B cell (primary cell): ENCODE data around the gene KCNJ14. TPM values are rescaled to one million over a fixed set of nuclear protein-coding genes. Genes with fewer than 3 reads are reported as not detected.
A peak's percentile ranks its signal among the peaks of the same experiment; 100 is the strongest.

ENCODE experiments used
- ATAC-seq: fragments of 200-7000 bp; cut with Tn5 transposase; one replicate; pipeline ENCODE4 v1.10.0; 2021; ENCODE audit warnings: low read depth, mild to moderate bottlenecking, moderate number of reproducible peaks, moderate library complexity
- CTCF ChIA-PET: fragments of 350-600 bp; sonication (Branson Sonifier 250); formaldehyde crosslinking; loops from one replicate; lab custom pipeline; 2021; ENCODE audit warnings: antibody characterized with exemption, inconsistent platforms; lab: Charles Lee
- POLR2A ChIA-PET: fragments of 350-600 bp; sonication (Branson Sonifier 250); formaldehyde crosslinking; loops from one replicate; lab custom pipeline; 2021; ENCODE audit warnings: antibody characterized with exemption; lab: Charles Lee
- DNase-seq: peaks from one replicate; pipeline ENCODE4 v3.0.0; 2013
- H2AFZ ChIP-seq: 2 replicates; pipeline ENCODE4 v1.6.1; 2012; ENCODE audit warnings: mild to moderate bottlenecking, low read depth, low read length; ENCODE audit not compliant: insufficient read depth, poor library complexity, severe bottlenecking
- H3K27ac ChIP-seq, 2 donors: 1 replicate in 1 of 2; 2 replicates in 1 of 2; pipeline ENCODE4 v1.5.1; 2012 to 2013; ENCODE audit warnings: low read length in 2 of 2, mild to moderate bottlenecking in 2 of 2, moderate library complexity in 1 of 2
- H3K27me3 ChIP-seq, 4 experiments: fragments of 200-600 bp in 1 of 4; sonication (generic) in 1 of 4; replicated peaks in 1 of 4; 1 replicate in 2 of 4; 2 replicates in 2 of 4; pipeline versions ENCODE4 v1.6.1 to v1.7.0; 2013 to 2016; ENCODE audit warnings: low read length in 3 of 4, mild to moderate bottlenecking in 2 of 4, mixed read lengths in 1 of 4, moderate library complexity in 1 of 4; ENCODE audit not compliant: insufficient read depth in 4 of 4, control insufficient read depth in 3 of 4; ENCODE audit errors: control extremely low read depth in 1 of 4
- H3K36me3 ChIP-seq, 2 experiments: replicated peaks in 1 of 2; 1 replicate in 1 of 2; 2 replicates in 1 of 2; pipeline versions ENCODE4 v1.6.1 to v1.7.1; 2013; ENCODE audit warnings: low read length in 1 of 2; ENCODE audit not compliant: insufficient read depth in 2 of 2, control insufficient read depth in 1 of 2; ENCODE audit errors: control extremely low read depth in 1 of 2, extremely low read depth in 1 of 2
- H3K4me1 ChIP-seq, 2 donors: fragments of 200-600 bp in 1 of 2; sonication (generic) in 1 of 2; 1 replicate in 1 of 2; 2 replicates in 1 of 2; pipeline versions ENCODE4 v1.5.1 to v1.6.1; 2013 to 2017; ENCODE audit warnings: low read length in 2 of 2; ENCODE audit not compliant: control insufficient read depth in 2 of 2, insufficient read depth in 2 of 2
- H3K4me2 ChIP-seq: replicated peaks from 2 replicates; pipeline ENCODE3; 2012; ENCODE audit warnings: mild to moderate bottlenecking, low read depth, low read length; ENCODE audit not compliant: poor library complexity, severe bottlenecking
- H3K4me3 ChIP-seq, 5 experiments: fragments of 200-600 bp in 1 of 5; sonication (generic) in 1 of 5; 1 replicate in 3 of 5; 2 replicates in 2 of 5; pipeline versions ENCODE4 v1.5.1 to v1.7.0; 2011 to 2016; ENCODE audit warnings: low read length in 4 of 5, mild to moderate bottlenecking in 4 of 5, low read depth in 2 of 5, control low read depth in 1 of 5, moderate library complexity in 1 of 5; ENCODE audit not compliant: insufficient read depth in 1 of 5; ENCODE audit errors: control extremely low read depth in 1 of 5, extremely low read depth in 1 of 5
- H3K79me2 ChIP-seq: fragments of 200-600 bp; sonication (generic); one replicate; pipeline ENCODE4 v1.6.0; 2016; ENCODE audit warnings: low read length; ENCODE audit not compliant: control insufficient read depth, insufficient read depth
- H3K9ac ChIP-seq: fragments of 200-600 bp; sonication (generic); 2 replicates; pipeline ENCODE4 v1.6.1; 2017; ENCODE audit warnings: mild to moderate bottlenecking, low read length, moderate library complexity
- H3K9me3 ChIP-seq, 3 donors: one replicate each; pipeline versions ENCODE4 v1.6.1 to v1.7.1; 2013; ENCODE audit warnings: low read length in 2 of 3; ENCODE audit not compliant: control insufficient read depth in 2 of 3, insufficient read depth in 1 of 3; ENCODE audit errors: control extremely low read depth in 1 of 3
- H4K20me1 ChIP-seq: 2 replicates; pipeline ENCODE4 v1.6.0; 2012; ENCODE audit warnings: mild to moderate bottlenecking, low read length; ENCODE audit not compliant: insufficient read depth, control insufficient read depth, poor library complexity, severe bottlenecking
- H3K27ac Mint-ChIP-seq: one replicate; pipeline ENCODE4 v1.8.0; 2021; ENCODE audit warnings: mixed read lengths
- H3K27me3 Mint-ChIP-seq: one replicate; pipeline ENCODE4 v1.8.0; 2021; ENCODE audit warnings: mixed read lengths
- H3K4me1 Mint-ChIP-seq: one replicate; pipeline ENCODE4 v1.8.0; 2021; ENCODE audit warnings: mixed read lengths
- H3K4me3 Mint-ChIP-seq: one replicate; pipeline ENCODE4 v1.8.0; 2021; ENCODE audit warnings: mixed read lengths
- H3K9me3 Mint-ChIP-seq: one replicate; pipeline ENCODE4 v1.8.0; 2022; ENCODE audit warnings: mixed read lengths; ENCODE audit not compliant: insufficient read depth
- EZH2 ChIP-seq: IDR thresholded peaks from 2 replicates; pipeline ENCODE4 v1.6.1; 2012; ENCODE audit warnings: borderline replicate concordance, low read depth, mild to moderate bottlenecking, moderate library complexity, low read length; ENCODE audit not compliant: insufficient read depth, poor library complexity, severe bottlenecking
- WGBS: methylation state at CpG from one replicate; pipeline ENCODE4 v1.1.5; 2013; ENCODE audit warnings: missing lambda C conversion rate; ENCODE audit not compliant: insufficient coverage; 5-methylcytosine and 5-hydroxymethylcytosine counted together
- intact Hi-C: fragments of 100-400 bp; cut with micrococcal nuclease; formaldehyde crosslinking; loops from one replicate; pipeline ENCODE4 v1.10.0; 2022
- polyA plus RNA-seq: library from polyadenylated mRNA; depleted of rRNA; stranded (reverse); fragments of >200 nt; gene quantifications from 2 replicates; pipeline ENCODE4 v1.2.3, GENCODE V29; 2012
- total RNA-seq, 2 donors: library from RNA; stranded (reverse); fragments of 120-200 nt in 1 of 2; gene quantifications; 1 replicate in 1 of 2; 2 replicates in 1 of 2; pipeline versions ENCODE4 v1.2.3 to v1.2.4, GENCODE V29; 2013 to 2022
- TF ChIP-seq, protein P1 (sequence below): fragments of 200-600 bp; IDR thresholded peaks from one replicate; pipeline ENCODE4 v1.8.0; 2022; ENCODE audit warnings: antibody characterized with exemption, mild to moderate bottlenecking

Gene KCNJ14
- total and polyA plus RNA-seq, 2 donors (not counting 1 experiment from before 2014, with no cell fraction given): 1.5 to 2.3 TPM

DNA sequence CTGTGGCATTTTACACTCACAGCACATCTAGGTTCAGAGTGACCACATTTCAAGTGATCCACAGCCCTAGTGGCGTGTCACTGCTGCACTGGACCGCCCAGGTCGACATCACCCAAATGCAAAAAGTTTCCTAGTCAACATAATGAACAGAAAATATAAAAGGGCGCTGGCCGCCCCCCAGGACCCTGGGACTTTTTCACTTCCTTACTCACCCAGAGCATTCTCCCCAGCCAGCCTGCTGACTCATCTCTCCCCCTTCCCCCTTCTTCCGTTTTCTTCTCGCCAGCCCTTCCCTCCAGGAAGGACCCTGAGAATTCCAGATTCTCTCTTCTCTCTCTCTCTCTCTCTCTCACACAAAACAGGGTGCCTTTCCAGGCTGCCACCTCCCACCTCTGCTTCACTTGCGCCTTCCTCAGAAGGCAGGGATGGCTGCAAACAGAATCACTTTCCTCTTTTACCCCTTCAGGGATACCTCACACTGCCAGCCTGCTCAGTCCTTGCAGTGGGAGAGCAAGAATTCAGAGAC lies 30.6 kb upstream of the KCNJ14 start:
- Histone ChIP-seq H3K27ac (no peak overlapping the region), H4K20me1 (no peaks in the 10 kb centered on the region), H3K27me3 (peaks cover 0 to 5% (median 0%) of the 10 kb centered on the region in 4 experiments), H3K9ac (no peak overlapping the region), H3K4me1 (peaks cover 3% of the 10 kb centered on the region in 2 donors), H3K4me3 (no peak overlapping the region), H3K9me3 (no peaks in the 10 kb centered on the region), H3K4me2 (no peak overlapping the region), H2AFZ (no peak overlapping the region), H3K36me3 (no peaks in the 10 kb centered on the region), H3K79me2 (no peaks in the 10 kb centered on the region)
- ChIA-PET CTCF (no interaction called here), POLR2A (no interaction called here)
- intact Hi-C loops: no loop called here
- WGBS: 5% methylated on average over 8 of the region's 8 CpGs
- no peak overlapping the region for H3K27ac Mint-ChIP-seq
- DNase-seq (no peak), ATAC-seq (peak; percentile 39)
- peaks cover 10% of the 10 kb centered on the region for H3K27me3 Mint-ChIP-seq
- H3K4me1 Mint-ChIP-seq: peaks cover 8% of the 10 kb centered on the region
- no peak for TF ChIP-seq EZH2
- TF ChIP-seq, protein P1, sequence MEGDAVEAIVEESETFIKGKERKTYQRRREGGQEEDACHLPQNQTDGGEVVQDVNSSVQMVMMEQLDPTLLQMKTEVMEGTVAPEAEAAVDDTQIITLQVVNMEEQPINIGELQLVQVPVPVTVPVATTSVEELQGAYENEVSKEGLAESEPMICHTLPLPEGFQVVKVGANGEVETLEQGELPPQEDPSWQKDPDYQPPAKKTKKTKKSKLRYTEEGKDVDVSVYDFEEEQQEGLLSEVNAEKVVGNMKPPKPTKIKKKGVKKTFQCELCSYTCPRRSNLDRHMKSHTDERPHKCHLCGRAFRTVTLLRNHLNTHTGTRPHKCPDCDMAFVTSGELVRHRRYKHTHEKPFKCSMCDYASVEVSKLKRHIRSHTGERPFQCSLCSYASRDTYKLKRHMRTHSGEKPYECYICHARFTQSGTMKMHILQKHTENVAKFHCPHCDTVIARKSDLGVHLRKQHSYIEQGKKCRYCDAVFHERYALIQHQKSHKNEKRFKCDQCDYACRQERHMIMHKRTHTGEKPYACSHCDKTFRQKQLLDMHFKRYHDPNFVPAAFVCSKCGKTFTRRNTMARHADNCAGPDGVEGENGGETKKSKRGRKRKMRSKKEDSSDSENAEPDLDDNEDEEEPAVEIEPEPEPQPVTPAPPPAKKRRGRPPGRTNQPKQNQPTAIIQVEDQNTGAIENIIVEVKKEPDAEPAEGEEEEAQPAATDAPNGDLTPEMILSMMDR: no peak
- H3K9me3 Mint-ChIP-seq: no peaks in the 10 kb centered on the region
- no peak overlapping the region for H3K4me3 Mint-ChIP-seq

DNA sequence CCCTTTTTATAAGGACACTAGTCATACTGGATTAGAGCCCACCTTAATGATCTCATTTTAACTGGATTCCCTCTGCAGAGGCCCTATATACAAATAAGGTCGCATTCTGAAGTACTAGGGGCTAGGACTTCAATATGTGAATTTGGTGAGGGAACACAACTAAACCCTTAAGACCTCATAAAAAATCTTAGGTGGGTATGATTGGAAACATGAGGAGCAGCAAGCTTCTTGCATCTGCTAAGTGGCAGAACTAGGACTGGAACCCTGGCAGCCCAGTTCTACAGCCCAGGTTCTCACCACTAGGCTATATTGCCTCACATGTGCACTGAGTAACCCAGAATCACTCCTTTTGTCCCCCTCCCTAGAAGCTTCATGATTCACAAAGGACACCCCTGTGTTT lies 26.7 kb upstream of the KCNJ14 start:
- DNase-seq (no peak), ATAC-seq (no peak)
- peaks cover 5% of the 10 kb centered on the region for H3K4me1 Mint-ChIP-seq
- Histone ChIP-seq H4K20me1 (no peaks in the 10 kb centered on the region), H3K79me2 (no peaks in the 10 kb centered on the region), H2AFZ (no peak overlapping the region), H3K9me3 (peaks cover 0 to 1% (median 0%) of the 10 kb centered on the region in 3 donors), H3K4me1 (peaks cover 3% of the 10 kb centered on the region in 2 donors), H3K27me3 (no peaks in the 10 kb centered on the region), H3K4me2 (no peak overlapping the region), H3K36me3 (no peaks in the 10 kb centered on the region), H3K9ac (no peak overlapping the region), H3K4me3 (no peak overlapping the region), H3K27ac (no peak overlapping the region)
- H3K4me3 Mint-ChIP-seq: no peak overlapping the region
- intact Hi-C loops: no loop called here
- H3K27ac Mint-ChIP-seq: no peak overlapping the region
- peaks cover 11% of the 10 kb centered on the region for H3K27me3 Mint-ChIP-seq
- ChIA-PET POLR2A (interaction anchor here (0.7 kb wide), 1 partner anchor 635 kb away, joined by 3 read pairs; no protein-coding TSS in a partner anchor), CTCF (interaction anchor here (1.5 kb wide), 1 partner anchor 155 kb away, joined by 3 read pairs; no protein-coding TSS in a partner anchor)
- TF ChIP-seq, protein P1: no peak
- no peak for TF ChIP-seq EZH2
- WGBS: no CpG with 5 or more reads among the region's 1 CpG
- H3K9me3 Mint-ChIP-seq: no peaks in the 10 kb centered on the region
